Thymus (tissue), 11 donors: Measurements from ENCODE around the gene SYDE1. TPM values are rescaled to one million over a fixed set of nuclear protein-coding genes. Genes with fewer than 3 reads are reported as not detected.
A peak's percentile ranks its signal among the peaks of the same experiment; 100 is the strongest.

Experiments
- DNase-seq, 9 donors: peaks; one replicate each; pipeline ENCODE4 v3.0.0-alpha.2; 2013; ENCODE audit warnings: low spot score in 9 of 9, low read depth in 6 of 9, missing footprints in 1 of 9
- H3K27ac ChIP-seq, 2 donors: one replicate each; pipeline ENCODE4 v1.5.1; 2013; ENCODE audit warnings: control low read depth in 1 of 2, low read depth in 1 of 2, low read length in 1 of 2, mild to moderate bottlenecking in 1 of 2, moderate library complexity in 1 of 2
- H3K27me3 ChIP-seq, 2 donors: one replicate each; pipeline ENCODE4 v1.5.1; 2013; ENCODE audit warnings: low read length in 1 of 2; ENCODE audit not compliant: control insufficient read depth in 2 of 2, insufficient read depth in 1 of 2
- H3K36me3 ChIP-seq, 2 donors: one replicate each; pipeline ENCODE4 v1.5.1; 2013; ENCODE audit warnings: low read length in 1 of 2, mild to moderate bottlenecking in 1 of 2, moderate library complexity in 1 of 2; ENCODE audit not compliant: control insufficient read depth in 2 of 2, insufficient read depth in 2 of 2
- H3K4me1 ChIP-seq, 2 donors: one replicate each; pipeline ENCODE4 v1.5.1; 2013; ENCODE audit warnings: low read length in 2 of 2; ENCODE audit not compliant: control insufficient read depth in 2 of 2, insufficient read depth in 2 of 2
- H3K4me3 ChIP-seq, 2 donors: one replicate each; pipeline ENCODE4 v1.5.1; 2013; ENCODE audit warnings: low read length in 2 of 2, control low read depth in 1 of 2, mild to moderate bottlenecking in 1 of 2
- H3K9me3 ChIP-seq, 2 donors: one replicate each; pipeline ENCODE4 v1.5.1; 2013; ENCODE audit warnings: low read length in 1 of 2, mild to moderate bottlenecking in 1 of 2; ENCODE audit not compliant: control insufficient read depth in 2 of 2, insufficient read depth in 1 of 2
- WGBS: extraction: QIAGEN DNeasy Blood & Tissue Kit; methylation state at CpG from one replicate; pipeline ENCODE4 v1.1.7; 2013; 5-methylcytosine and 5-hydroxymethylcytosine counted together
- polyA plus RNA-seq: library from polyadenylated mRNA; stranded (reverse); fragments of 200-250 nt; gene quantifications from one replicate; pipeline ENCODE4 v1.2.3, GENCODE V29; 2013
- total RNA-seq: library from RNA; stranded (reverse); fragments of 120-200 nt; gene quantifications from one replicate; pipeline ENCODE4 v1.2.4, GENCODE V29; 2013
- donor health status: healthy.

SYDE1 gene
- total and polyA plus RNA-seq, 2 donors, result 0.94 to 2.5 TPM

DNA sequence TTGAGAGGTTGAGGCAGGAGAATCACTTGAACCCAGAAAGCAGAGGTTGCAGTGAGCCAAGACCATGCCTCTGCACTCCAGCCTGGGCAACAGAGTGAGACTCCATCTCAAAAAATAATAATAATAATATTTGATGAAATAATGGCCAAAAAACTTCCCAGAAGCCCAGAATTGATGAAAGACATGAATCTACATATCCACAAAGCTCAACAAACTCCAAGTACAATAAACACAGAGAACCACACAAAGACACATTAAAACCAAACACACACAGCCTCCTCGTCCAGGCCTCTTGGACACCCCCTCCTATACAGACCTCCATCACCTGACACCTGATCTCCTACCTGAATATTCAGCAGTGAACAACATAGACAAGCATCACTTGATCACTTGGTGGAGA is 3.2 kb upstream of the SYDE1 start:
- Histone ChIP-seq H3K9me3 (peaks cover 1 to 21% of the 10 kb centered on the region in 2 donors), H3K4me1 (peaks cover 0 to 18% of the 10 kb centered on the region in 2 donors), H3K27me3 (peaks cover 26 to 33% of the 10 kb centered on the region in 2 donors), H3K27ac (no peak overlapping the region), H3K36me3 (no peaks in the 10 kb centered on the region), H3K4me3 (no peak overlapping the region)
- DNase-seq, result no peak
- WGBS, result 83% methylated on average over 1 of the region's 1 CpG

DNA sequence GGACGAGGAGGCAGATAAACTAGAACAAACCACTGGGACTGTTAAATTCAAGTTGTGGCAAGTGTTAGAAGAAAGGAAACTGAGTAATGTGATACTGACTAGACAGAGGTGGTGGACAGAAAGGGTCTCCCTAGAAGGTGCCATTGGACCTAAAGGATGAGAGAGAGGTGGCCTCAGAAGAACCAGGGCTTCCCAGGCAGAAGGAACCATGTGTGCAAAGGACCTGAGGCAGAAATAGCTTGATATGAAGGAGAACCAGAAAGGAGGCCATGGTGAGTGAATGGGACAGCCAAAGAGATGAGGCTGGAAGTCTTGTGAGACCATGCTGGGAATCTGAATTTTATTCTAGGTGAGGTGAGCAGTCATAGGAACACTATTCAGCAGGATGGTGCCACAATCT is 2.8 kb upstream of the SYDE1 start:
- Histone ChIP-seq H3K4me1 (peaks cover 0 to 18% of the 10 kb centered on the region in 2 donors), H3K4me3 (no peak overlapping the region), H3K27me3 (peaks cover 26 to 37% of the 10 kb centered on the region in 2 donors), H3K27ac (no peak overlapping the region), H3K9me3 (peaks cover 1 to 21% of the 10 kb centered on the region in 2 donors), H3K36me3 (no peaks in the 10 kb centered on the region)
- DNase-seq, result no peak
- WGBS, result 91% methylated on average over 1 of the region's 1 CpG

DNA sequence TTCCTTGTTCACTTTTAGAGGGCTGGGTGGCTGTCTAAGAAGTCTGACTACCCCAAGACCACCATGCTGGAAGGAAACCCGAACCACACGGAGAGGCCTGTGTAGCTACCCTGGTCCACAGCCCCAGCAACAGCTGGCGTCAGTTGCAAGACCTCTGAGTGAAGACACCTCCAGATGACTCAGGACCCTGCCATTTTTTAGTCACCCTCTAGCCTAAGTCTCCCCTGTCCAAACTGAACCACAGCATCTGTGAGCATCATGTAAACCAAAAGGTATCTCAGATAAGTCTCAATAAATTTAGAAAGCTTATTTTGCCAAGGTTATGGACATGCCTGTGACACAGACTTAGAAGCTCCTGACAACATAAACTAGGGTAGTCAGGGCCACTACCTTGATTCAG is 2.2 kb upstream of the SYDE1 start:
- Histone ChIP-seq H3K36me3 (no peaks in the 10 kb centered on the region), H3K9me3 (peaks cover 1 to 21% of the 10 kb centered on the region in 2 donors), H3K27ac (no peak overlapping the region), H3K4me1 (peaks cover 0 to 18% of the 10 kb centered on the region in 2 donors), H3K27me3 (peaks cover 30 to 38% of the 10 kb centered on the region in 2 donors), H3K4me3 (no peak overlapping the region)
- no peak for DNase-seq
- WGBS, result over 99% methylated on average over 3 of the region's 3 CpGs

DNA sequence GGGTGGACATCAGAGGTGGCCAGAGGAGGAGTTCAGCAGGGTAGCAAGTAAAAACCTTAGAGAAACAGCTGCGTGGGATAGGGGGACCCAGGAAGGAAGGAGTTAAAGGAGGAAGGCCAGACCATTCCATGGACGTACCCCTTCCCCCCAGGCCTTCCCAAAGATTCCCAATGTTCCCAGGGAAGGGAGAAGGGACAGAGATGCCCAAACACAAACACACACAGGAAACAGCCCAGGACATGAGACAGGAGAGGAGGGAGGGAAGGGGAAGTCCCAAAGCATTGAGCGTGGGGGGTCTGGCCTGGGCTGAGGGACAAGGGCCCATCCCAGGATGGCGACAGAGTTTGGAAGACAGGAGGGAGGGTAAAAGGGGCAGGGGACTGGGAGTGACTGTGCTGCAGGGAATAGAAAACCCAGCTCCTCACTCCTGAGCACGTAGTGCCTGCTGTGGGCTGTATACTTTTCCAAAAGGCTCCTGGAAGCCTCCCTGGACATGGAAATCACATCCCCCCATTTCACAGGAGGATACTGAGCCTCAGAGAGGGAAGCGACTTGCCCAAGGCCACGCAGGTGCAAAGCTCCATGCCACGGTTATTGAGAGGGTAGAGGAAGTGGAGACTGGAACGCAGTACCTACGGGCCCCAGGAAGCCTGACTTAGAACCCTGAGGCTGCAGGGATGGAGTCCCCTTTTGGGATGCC is 1.1 kb downstream of the SYDE1 start:
- 69% methylated on average over 10 of the region's 10 CpGs for WGBS
- H3K9me3 ChIP-seq, result peaks cover 1 to 6% of the 10 kb centered on the region in 2 donors
- H3K27me3 ChIP-seq, result peaks cover 30 to 38% of the 10 kb centered on the region in 2 donors
- H3K4me3 ChIP-seq, result peak overlapping the region in 1 of 2 donors; percentile 34
- no peak for DNase-seq
- H3K36me3 ChIP-seq, result peaks cover 0 to under 1% of the 10 kb centered on the region in 2 donors
- no peak overlapping the region for H3K27ac ChIP-seq
- peaks cover 0 to 18% of the 10 kb centered on the region in 2 donors for H3K4me1 ChIP-seq

DNA sequence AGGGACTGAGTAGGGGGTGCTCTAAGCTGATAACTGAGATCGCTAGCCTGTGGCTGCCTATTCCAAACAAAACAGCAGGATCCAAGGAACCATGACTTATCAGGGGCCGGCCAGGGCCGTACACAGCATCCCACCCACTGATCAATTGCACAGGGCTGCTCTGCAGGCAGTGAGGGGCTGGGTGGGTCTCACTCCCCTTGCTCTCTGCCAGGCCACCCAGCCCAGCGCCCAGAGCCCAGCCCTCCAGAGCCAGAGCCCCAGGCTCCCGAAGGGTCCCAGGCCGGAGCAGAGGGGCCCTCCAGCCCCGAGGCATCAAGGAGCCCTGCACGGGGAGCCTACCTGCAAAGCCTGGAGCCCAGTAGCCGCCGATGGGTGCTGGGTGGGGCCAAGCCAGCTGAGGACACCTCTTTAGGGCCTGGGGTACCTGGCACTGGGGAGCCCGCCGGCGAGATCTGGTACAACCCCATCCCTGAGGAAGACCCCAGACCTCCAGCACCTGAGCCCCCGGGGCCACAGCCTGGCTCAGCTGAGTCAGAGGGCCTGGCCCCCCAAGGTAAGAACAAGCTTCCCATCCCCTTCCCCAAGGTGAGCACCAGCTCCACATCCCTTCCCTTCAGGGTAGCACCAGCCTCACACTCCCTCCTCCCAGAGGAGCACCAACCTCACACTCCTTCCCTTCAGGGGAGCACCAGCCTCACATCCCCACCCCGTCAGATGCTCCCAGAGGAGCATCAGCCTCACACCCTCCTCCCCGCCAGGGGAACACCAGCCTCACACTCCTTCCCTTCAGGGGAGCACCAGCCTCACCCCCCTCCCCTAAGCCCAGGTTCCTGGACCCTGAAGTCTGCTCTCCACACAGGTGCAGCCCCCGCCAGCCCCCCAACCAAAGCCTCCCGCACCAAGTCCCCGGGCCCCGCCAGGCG is 1.9 kb downstream of the SYDE1 start:
- Histone ChIP-seq H3K36me3 (peaks cover 0 to 4% of the 10 kb centered on the region in 2 donors), H3K9me3 (peaks cover 0 to under 1% of the 10 kb centered on the region in 2 donors)
- no peak for DNase-seq

DNA sequence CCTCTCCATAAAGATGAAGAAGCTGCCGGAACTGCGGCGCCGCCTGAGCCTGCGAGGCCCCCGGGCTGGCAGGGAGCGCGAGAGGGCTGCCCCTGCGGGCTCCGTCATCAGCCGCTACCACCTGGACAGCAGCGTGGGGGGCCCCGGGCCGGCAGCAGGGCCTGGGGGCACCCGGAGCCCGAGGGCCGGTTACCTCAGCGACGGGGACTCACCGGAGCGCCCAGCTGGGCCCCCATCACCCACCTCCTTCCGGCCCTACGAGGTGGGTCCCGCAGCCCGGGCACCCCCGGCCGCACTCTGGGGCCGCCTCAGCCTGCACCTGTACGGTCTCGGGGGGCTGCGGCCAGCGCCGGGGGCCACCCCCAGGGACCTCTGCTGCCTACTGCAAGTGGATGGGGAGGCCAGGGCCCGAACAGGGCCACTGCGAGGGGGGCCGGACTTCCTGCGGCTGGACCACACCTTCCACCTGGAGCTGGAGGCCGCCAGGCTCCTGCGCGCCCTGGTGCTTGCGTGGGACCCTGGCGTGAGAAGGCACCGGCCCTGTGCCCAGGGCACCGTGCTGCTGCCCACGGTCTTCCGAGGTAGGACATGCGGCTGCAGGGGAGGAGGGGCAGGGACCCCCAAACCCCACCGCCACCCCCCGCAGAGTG is 2.7 kb downstream of the SYDE1 start:
- Histone ChIP-seq H3K4me3 (no peak overlapping the region), H3K36me3 (peaks cover 3 to 8% of the 10 kb centered on the region in 2 donors), H3K9me3 (no peaks in the 10 kb centered on the region), H3K4me1 (peaks cover 0 to 18% of the 10 kb centered on the region in 2 donors), H3K27me3 (peaks cover 30 to 38% of the 10 kb centered on the region in 2 donors), H3K27ac (no peak overlapping the region)
- DNase-seq, result no peak
- 97% methylated on average over 49 of the region's 49 CpGs for WGBS

More for the DNA sequence above, 1.9 kb downstream of the SYDE1 start:
- Histone ChIP-seq H3K4me3 (no peak overlapping the region), H3K27me3 (peaks cover 30 to 38% of the 10 kb centered on the region in 2 donors), H3K4me1 (peaks cover 0 to 18% of the 10 kb centered on the region in 2 donors), H3K27ac (no peak overlapping the region)
- 95% methylated on average over 21 of the region's 21 CpGs for WGBS

DNA sequence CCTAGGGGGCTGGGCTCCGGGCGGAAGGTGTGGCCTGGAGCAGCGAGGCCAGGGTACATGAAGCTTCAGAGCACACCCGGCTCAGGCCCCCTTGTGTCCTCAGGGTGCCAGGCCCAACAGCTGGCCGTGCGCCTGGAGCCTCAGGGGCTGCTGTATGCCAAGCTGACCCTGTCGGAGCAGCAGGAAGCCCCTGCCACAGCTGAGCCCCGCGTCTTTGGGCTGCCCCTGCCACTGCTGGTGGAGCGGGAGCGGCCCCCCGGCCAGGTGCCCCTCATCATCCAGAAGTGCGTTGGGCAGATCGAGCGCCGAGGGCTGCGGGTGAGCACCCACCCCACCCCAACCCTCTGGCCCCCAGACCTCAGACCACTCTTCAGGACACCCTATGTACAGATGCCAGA is 3.2 kb downstream of the SYDE1 start:
- H3K4me3 ChIP-seq, result no peak overlapping the region
- H3K27me3 ChIP-seq, result peaks cover 30 to 38% of the 10 kb centered on the region in 2 donors
- WGBS, result 99% methylated on average over 17 of the region's 17 CpGs
- H3K4me1 ChIP-seq, result peaks cover 0 to 18% of the 10 kb centered on the region in 2 donors
- H3K36me3 ChIP-seq, result peaks cover 5 to 13% of the 10 kb centered on the region in 2 donors
- DNase-seq, result no peak
- H3K9me3 ChIP-seq, result no peaks in the 10 kb centered on the region
- H3K27ac ChIP-seq, result no peak overlapping the region

DNA sequence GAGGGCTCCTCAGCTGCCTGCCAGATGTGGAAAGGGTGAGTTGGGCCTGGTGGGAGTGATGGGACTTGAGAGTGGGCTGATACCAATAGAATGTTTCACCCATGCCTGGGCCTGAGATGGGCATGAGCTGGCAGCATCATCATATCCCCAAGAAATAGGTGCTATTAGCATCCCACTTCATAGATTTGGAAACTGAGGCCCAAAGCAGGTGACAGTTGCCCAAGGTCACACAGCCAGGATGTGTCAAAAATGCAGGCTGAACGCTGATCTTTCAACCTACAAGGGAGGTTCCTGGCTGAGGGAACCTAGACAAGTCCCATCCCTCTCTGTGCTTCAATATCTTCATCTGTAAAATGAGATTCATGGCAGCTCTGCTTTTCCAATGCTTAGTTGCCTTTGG is 4.6 kb downstream of the SYDE1 start:
- H3K27ac ChIP-seq, result no peak overlapping the region
- peaks cover 21 to 27% of the 10 kb centered on the region in 2 donors for H3K27me3 ChIP-seq
- no peaks in the 10 kb centered on the region for H3K9me3 ChIP-seq
- H3K36me3 ChIP-seq, result peaks cover 17 to 26% of the 10 kb centered on the region in 2 donors
- no peak for DNase-seq
- peaks cover 0 to 18% of the 10 kb centered on the region in 2 donors for H3K4me1 ChIP-seq
- WGBS, result 100% methylated on average over 1 of the region's 1 CpG
- no peak overlapping the region for H3K4me3 ChIP-seq
